ENCODE measurements around the gene CBLN4. TPM values are rescaled to one million over a fixed set of nuclear protein-coding genes. Genes with fewer than 3 reads are reported as not detected.

The CBLN4 gene
- total RNA-seq, 1 experiment from 2014 or later, result not detected

- WGBS (ENCODE audit: extremely low coverage, insufficient read length, low lambda C conversion rate), result no CpG with 5 or more reads among the region's 5 CpGs
- H3K27me3 Mint-ChIP-seq (ENCODE audit: low read depth), result no peaks in the 10 kb centered on the region
- H3K9me3 Mint-ChIP-seq, result peaks cover 67 to 77% of the 10 kb centered on the region in 2 experiments
These were observed 4.1 kb downstream of the CBLN4 start for GRCh38 chr20:56001106-56001785.

More at GRCh38 chr20:56001106-56001785, 4.1 kb downstream of the CBLN4 start:
- DNase-seq, result no peak
- H2BK5ac ChIP-seq (ENCODE audit: insufficient read length, low read length), result no peak overlapping the region
- no peaks in the 10 kb centered on the region for H3K4me1 Mint-ChIP-seq
- no peaks in the 10 kb centered on the region for H3K79me2 ChIP-seq (ENCODE audit: insufficient read depth, low read length)
- H3T11ph ChIP-seq (ENCODE audit: low read length), result no peak overlapping the region
- H3K4ac ChIP-seq (ENCODE audit: low read depth, low read length), result no peak overlapping the region
- H3K27ac Mint-ChIP-seq, result no peak overlapping the region
- H2BK15ac ChIP-seq (ENCODE audit: low read depth, low read length), result no peak overlapping the region
- no peak overlapping the region for H3K27ac ChIP-seq (ENCODE audit: insufficient read length, low read depth, low read length)
- H2AFZ ChIP-seq (ENCODE audit: low read length), result no peak overlapping the region
- TF ChIP-seq CTCF (conservative IDR thresholded peaks at IDR 0.05), result no peak
- H3K9ac ChIP-seq (ENCODE audit: extremely low read depth, insufficient read length, low read length), result no peak overlapping the region
- no peak overlapping the region for H3K23ac ChIP-seq (ENCODE audit: insufficient read length, low read depth, low read length)
- no peak overlapping the region for H4K5ac ChIP-seq (ENCODE audit: insufficient read length, low read depth, low read length)
- no peaks in the 10 kb centered on the region for H3K23me2 ChIP-seq (ENCODE audit: insufficient read length, low read depth, low read length, poor library complexity, severe bottlenecking)
- no peak overlapping the region for H3K4me2 ChIP-seq (ENCODE audit: insufficient read depth, insufficient read length, low read length)
- no peak overlapping the region for H3K4me3 Mint-ChIP-seq
- no peak overlapping the region for H3K56ac ChIP-seq (ENCODE audit: insufficient read length, low read depth, low read length)
- no peak overlapping the region for H3K18ac ChIP-seq (ENCODE audit: insufficient read length, low read depth, low read length)
- no peak overlapping the region for H3K14ac ChIP-seq (ENCODE audit: insufficient read depth, low read length)
- H2AK5ac ChIP-seq (ENCODE audit: insufficient read length, low read length), result no peak overlapping the region
- no peak overlapping the region for H4K8ac ChIP-seq (replicated peaks; ENCODE audit: insufficient read length, low read depth, low read length)
- H4K20me1 ChIP-seq (ENCODE audit: control insufficient read depth, insufficient read depth, insufficient read length), result no peaks in the 10 kb centered on the region
- no peak overlapping the region for H2BK20ac ChIP-seq (ENCODE audit: low read depth, low read length, poor library complexity, severe bottlenecking)
- peaks cover 8 to 19% (median 10%) of the 10 kb centered on the region in 3 experiments for H3K36me3 Mint-ChIP-seq (ENCODE audit: insufficient read depth in 1 of 3, low read depth in 3 of 3)
- no peak overlapping the region for H2BK12ac ChIP-seq (ENCODE audit: insufficient read length, low read depth, low read length)
- H3K4me1 ChIP-seq (ENCODE audit: insufficient read depth, low read length), result no peaks in the 10 kb centered on the region; the same call in 1 of the 2 replicates
- peaks cover 30% of the 10 kb centered on the region; the same call in 1 of the 2 replicates for H3K27me3 ChIP-seq (ENCODE audit: insufficient read depth, low read length)
- H2BK120ac ChIP-seq (ENCODE audit: low read depth, low read length, poor library complexity, severe bottlenecking), result no peak overlapping the region
- H3K9me3 ChIP-seq (ENCODE audit: control insufficient read depth, low read depth, low read length), result peaks cover 27% of the 10 kb centered on the region
- no peak overlapping the region for H4K91ac ChIP-seq (ENCODE audit: insufficient read length, low read depth, low read length)
- no peaks in the 10 kb centered on the region for H3K79me1 ChIP-seq (ENCODE audit: insufficient read depth, low read depth, low read length, poor library complexity, severe bottlenecking)

All from H9 (cell line).